GM23338 (cell line): ENCODE measurements around the gene NACAD. TPM values are rescaled to one million over a fixed set of nuclear protein-coding genes. Genes with fewer than 3 reads are reported as not detected.

ENCODE experiments used
- ATAC-seq: fragments of 200-7000 bp; cut with Tn5 transposase; 3 replicates; pipeline ENCODE4 v1.9.1; 2020
- DNase-seq: peaks from one replicate; pipeline ENCODE4 v3.0.0-alpha.2; 2015; ENCODE audit warnings: low spot score
- H2AFZ ChIP-seq: fragments of 200-600 bp; sonication (generic); 2 replicates; pipeline ENCODE4 v1.8.0; 2016; ENCODE audit warnings: antibody characterized with exemption, mild to moderate bottlenecking, moderate library complexity
- H3F3A ChIP-seq: fragments of 200-600 bp; sonication (generic); replicated peaks from 2 replicates; pipeline ENCODE4 v1.8.0; 2017; ENCODE audit warnings: antibody characterized with exemption, mixed run types, low read depth
- H3K27ac ChIP-seq: fragments of 200-600 bp; sonication (generic); 2 replicates; pipeline ENCODE4 v1.6.1; 2016; ENCODE audit warnings: low read depth
- H3K27me3 ChIP-seq: fragments of 200-600 bp; sonication (generic); 2 replicates; pipeline ENCODE4 v1.8.0; 2016; ENCODE audit warnings: mild to moderate bottlenecking, mixed run types, moderate library complexity; ENCODE audit not compliant: insufficient read depth
- H3K36me3 ChIP-seq: fragments of 200-600 bp; sonication (generic); 2 replicates; pipeline ENCODE4 v1.8.0; 2016; ENCODE audit warnings: mild to moderate bottlenecking; ENCODE audit not compliant: insufficient read depth
- H3K4me1 ChIP-seq: fragments of 200-600 bp; sonication (generic); 2 replicates; pipeline ENCODE4 v1.8.0; 2016; ENCODE audit warnings: mild to moderate bottlenecking, moderate library complexity; ENCODE audit not compliant: insufficient read depth
- H3K4me2 ChIP-seq: fragments of 200-600 bp; sonication (generic); 2 replicates; pipeline ENCODE4 v1.7.1; 2017; ENCODE audit warnings: mixed run types
- H3K4me3 ChIP-seq: fragments of 200-600 bp; sonication (generic); 2 replicates; pipeline ENCODE4 v1.6.1; 2016; ENCODE audit warnings: mixed run types
- H3K79me2 ChIP-seq: fragments of 200-600 bp; sonication (generic); replicated peaks from 2 replicates; pipeline ENCODE4 v1.8.0; 2017; ENCODE audit warnings: mild to moderate bottlenecking; ENCODE audit not compliant: insufficient read depth
- H3K9me2 ChIP-seq: fragments of 200-600 bp; sonication (generic); 2 replicates; pipeline ENCODE4 v1.8.0; 2017; ENCODE audit not compliant: insufficient read depth
- H4K20me1 ChIP-seq: fragments of 200-600 bp; sonication (generic); replicated peaks from 2 replicates; pipeline ENCODE4 v1.8.0; 2017; ENCODE audit warnings: mild to moderate bottlenecking; ENCODE audit not compliant: insufficient read depth
- H3K27ac Mint-ChIP-seq: 2 replicates; pipeline ENCODE4 v1.8.0; 2020; ENCODE audit warnings: inconsistent platforms, mild to moderate bottlenecking, moderate library complexity, mixed read lengths
- H3K27me3 Mint-ChIP-seq: 3 replicates; pipeline ENCODE4 v1.8.0; 2022; ENCODE audit warnings: low read depth, mild to moderate bottlenecking, moderate library complexity, mixed read lengths, inconsistent platforms; ENCODE audit not compliant: insufficient read depth, poor library complexity
- H3K36me3 Mint-ChIP-seq: 3 replicates; pipeline ENCODE4 v1.8.0; 2021; ENCODE audit warnings: low read depth, mild to moderate bottlenecking, inconsistent platforms, moderate library complexity, mixed read lengths
- H3K4me1 Mint-ChIP-seq: 3 replicates; pipeline ENCODE4 v1.8.0; 2020; ENCODE audit warnings: mild to moderate bottlenecking, inconsistent platforms, mixed read lengths
- H3K4me3 Mint-ChIP-seq: 3 replicates; pipeline ENCODE4 v1.8.0; 2021; ENCODE audit warnings: moderate library complexity, mild to moderate bottlenecking, inconsistent platforms, mixed read lengths
- H3K9me3 Mint-ChIP-seq: 3 replicates; pipeline ENCODE4 v1.8.0; 2020; ENCODE audit warnings: moderate library complexity, mild to moderate bottlenecking, inconsistent platforms, mixed read lengths
- CREB1 ChIP-seq: fragments of 250-450 bp; sonication (Bioruptor Pico); IDR thresholded peaks from 2 replicates; pipeline ENCODE4 v1.5.0; 2020; ENCODE audit warnings: low read depth, mild to moderate bottlenecking, moderate library complexity
- EZH2 ChIP-seq: fragments of 200-600 bp; sonication (generic); IDR thresholded peaks from one replicate; pipeline ENCODE4 v1.8.0; 2017; ENCODE audit warnings: antibody characterized with exemption, mild to moderate bottlenecking, low read depth; ENCODE audit not compliant: unreplicated experiment
- EZH2phosphoT487 ChIP-seq: fragments of 200-600 bp; sonication (generic); IDR thresholded peaks from one replicate; pipeline ENCODE4 v1.8.1; 2018; ENCODE audit warnings: antibody characterized with exemption; ENCODE audit not compliant: unreplicated experiment
- JUNB ChIP-seq: IDR thresholded peaks from one replicate; pipeline ENCODE4 v1.6.1; 2016; ENCODE audit warnings: antibody characterized with exemption; ENCODE audit not compliant: unreplicated experiment
- NANOG ChIP-seq: IDR thresholded peaks from 2 replicates; pipeline ENCODE4 v1.6.1; 2016; ENCODE audit warnings: antibody characterized with exemption, borderline replicate concordance
- POLR2AphosphoS5 ChIP-seq: IDR thresholded peaks from 2 replicates; pipeline ENCODE4 v1.6.1; 2016; ENCODE audit warnings: antibody characterized with exemption, low read depth
- STAT1 ChIP-seq: IDR thresholded peaks from one replicate; pipeline ENCODE4 v1.6.1; 2016; ENCODE audit warnings: antibody characterized with exemption; ENCODE audit not compliant: unreplicated experiment
- ZNF114 ChIP-seq: fragments of 250-450 bp; sonication (Bioruptor Pico); IDR thresholded peaks from 2 replicates; pipeline ENCODE4 v1.5.0; 2020; ENCODE audit warnings: mild to moderate bottlenecking, moderate library complexity
- ZNF331 ChIP-seq: fragments of 250-450 bp; sonication (Bioruptor Pico); IDR thresholded peaks from 2 replicates; pipeline ENCODE4 v1.5.0; 2020; ENCODE audit warnings: low read depth, mild to moderate bottlenecking, moderate library complexity
- polyA plus RNA-seq: library from polyadenylated mRNA; unstranded; fragments of >200 nt; fragmentation: Nextera tagmentation; extraction: Ambion mirVana; gene quantifications from 2 replicates; pipeline ENCODE4 v1.2.1, GENCODE V29; 2016
- total RNA-seq: library from RNA; depleted of rRNA; stranded (reverse); fragments of >200 nt; shearing (Covaris generic); gene quantifications from 2 replicates; pipeline ENCODE4 v1.2.3, GENCODE V29; 2014
- TF ChIP-seq, protein P1 (sequence below): IDR thresholded peaks from 2 replicates; pipeline ENCODE4 v1.6.1; 2016; ENCODE audit warnings: antibody characterized with exemption
- TF ChIP-seq, protein P2 (sequence below): fragments of 250-450 bp; sonication (Bioruptor Pico); IDR thresholded peaks from 2 replicates; pipeline ENCODE4 v1.5.0; 2020; ENCODE audit warnings: mild to moderate bottlenecking, moderate library complexity
- TF ChIP-seq, protein P3 (sequence below): IDR thresholded peaks from one replicate; pipeline ENCODE4 v1.6.1; 2018; ENCODE audit warnings: antibody characterized with exemption; ENCODE audit not compliant: unreplicated experiment
- TF ChIP-seq, protein P4 (sequence below), 2 experiments: fragments of 200-600 bp in 1 of 2; sonication (generic) in 1 of 2; conservative IDR thresholded peaks; 2 replicates each; pipeline versions ENCODE4 v1.5.1 to v1.6.1; 2016 to 2017; ENCODE audit warnings: antibody characterized with exemption in 2 of 2, low read depth in 2 of 2, mild to moderate bottlenecking in 2 of 2, moderate library complexity in 1 of 2

Gene NACAD
- total and polyA plus RNA-seq, 2 experiments from 2014 or later = 6.1 to 11.2 TPM

DNA sequence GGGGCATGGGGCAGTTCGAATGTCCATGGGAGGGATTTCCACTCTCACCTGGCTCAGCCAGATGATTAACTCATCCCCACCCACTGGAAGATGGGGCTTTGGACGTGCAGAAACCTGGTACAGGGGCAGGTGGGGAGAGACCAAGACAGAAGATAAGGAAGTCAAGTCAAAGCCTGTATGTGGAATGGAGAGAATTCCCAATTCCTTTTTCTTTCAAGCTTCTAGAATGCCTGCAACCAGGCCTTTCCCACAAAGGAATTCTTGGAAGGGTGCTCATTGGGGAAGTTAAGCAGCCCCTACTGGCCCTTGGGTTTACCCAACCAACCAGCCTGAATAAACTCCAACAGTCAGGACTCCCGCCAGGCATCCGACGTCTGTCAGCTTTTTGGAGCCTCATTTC is 49.7 kb downstream of the NACAD start (continued):
- no peak for TF ChIP-seq ZNF114 (CRISPR knock-in tag)
- TF ChIP-seq JUNB = no peak
- no peak for TF ChIP-seq STAT1
- no peak for TF ChIP-seq EZH2

DNA sequence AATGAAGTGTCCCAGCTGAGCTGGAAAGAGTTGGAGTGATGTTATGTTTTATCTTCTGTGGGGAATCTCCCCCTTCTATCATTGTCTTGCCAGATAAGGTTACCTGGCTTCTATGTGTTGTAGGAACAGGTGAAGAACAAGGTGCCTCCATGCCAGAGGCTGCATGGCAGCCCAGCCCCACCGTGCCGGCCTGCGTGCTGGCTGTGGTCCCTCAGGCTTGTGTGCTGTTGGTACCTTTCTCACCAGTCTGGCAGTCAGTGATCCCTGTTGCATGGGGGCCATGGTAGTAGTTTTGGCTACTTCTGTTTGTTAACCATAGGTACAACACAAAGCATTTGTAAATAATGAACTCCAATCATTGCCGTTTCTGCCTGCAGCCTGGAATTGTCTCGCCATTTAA is 50.9 kb downstream of the NACAD start:
- Mint-ChIP-seq H3K4me3 (no peak overlapping the region), H3K36me3 (peaks cover 25% of the 10 kb centered on the region), H3K9me3 (no peaks in the 10 kb centered on the region), H3K4me1 (peaks cover 19% of the 10 kb centered on the region), H3K27me3 (peaks cover 4% of the 10 kb centered on the region), H3K27ac (no peak overlapping the region)
- Histone ChIP-seq H3K4me1 (peaks cover 7% of the 10 kb centered on the region; the same call in 1 of the 2 replicates), H3K36me3 (peaks cover 4% of the 10 kb centered on the region; the same call in 1 of the 2 replicates), H4K20me1 (peaks cover 4% of the 10 kb centered on the region), H3K4me3 (no peak overlapping the region), H3K4me2 (no peak overlapping the region), H2AFZ (no peak overlapping the region), H3K27ac (no peak overlapping the region), H3F3A (no peaks in the 10 kb centered on the region), H3K9me2 (no peaks in the 10 kb centered on the region), H3K27me3 (no peaks in the 10 kb centered on the region), H3K79me2 (peaks cover 43% of the 10 kb centered on the region)
- ATAC-seq = no peak
- no peak for DNase-seq
- TF ChIP-seq CREB1 (CRISPR knock-in tag) (no peak), POLR2AphosphoS5 (no peak), ZNF331 (CRISPR knock-in tag) (no peak), ZNF114 (CRISPR knock-in tag) (no peak), EZH2phosphoT487 (no peak), STAT1 (no peak), NANOG (no peak), JUNB (no peak)
- TF ChIP-seq, protein P1, sequence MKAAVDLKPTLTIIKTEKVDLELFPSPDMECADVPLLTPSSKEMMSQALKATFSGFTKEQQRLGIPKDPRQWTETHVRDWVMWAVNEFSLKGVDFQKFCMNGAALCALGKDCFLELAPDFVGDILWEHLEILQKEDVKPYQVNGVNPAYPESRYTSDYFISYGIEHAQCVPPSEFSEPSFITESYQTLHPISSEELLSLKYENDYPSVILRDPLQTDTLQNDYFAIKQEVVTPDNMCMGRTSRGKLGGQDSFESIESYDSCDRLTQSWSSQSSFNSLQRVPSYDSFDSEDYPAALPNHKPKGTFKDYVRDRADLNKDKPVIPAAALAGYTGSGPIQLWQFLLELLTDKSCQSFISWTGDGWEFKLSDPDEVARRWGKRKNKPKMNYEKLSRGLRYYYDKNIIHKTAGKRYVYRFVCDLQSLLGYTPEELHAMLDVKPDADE = no peak
- TF ChIP-seq, protein P2, sequence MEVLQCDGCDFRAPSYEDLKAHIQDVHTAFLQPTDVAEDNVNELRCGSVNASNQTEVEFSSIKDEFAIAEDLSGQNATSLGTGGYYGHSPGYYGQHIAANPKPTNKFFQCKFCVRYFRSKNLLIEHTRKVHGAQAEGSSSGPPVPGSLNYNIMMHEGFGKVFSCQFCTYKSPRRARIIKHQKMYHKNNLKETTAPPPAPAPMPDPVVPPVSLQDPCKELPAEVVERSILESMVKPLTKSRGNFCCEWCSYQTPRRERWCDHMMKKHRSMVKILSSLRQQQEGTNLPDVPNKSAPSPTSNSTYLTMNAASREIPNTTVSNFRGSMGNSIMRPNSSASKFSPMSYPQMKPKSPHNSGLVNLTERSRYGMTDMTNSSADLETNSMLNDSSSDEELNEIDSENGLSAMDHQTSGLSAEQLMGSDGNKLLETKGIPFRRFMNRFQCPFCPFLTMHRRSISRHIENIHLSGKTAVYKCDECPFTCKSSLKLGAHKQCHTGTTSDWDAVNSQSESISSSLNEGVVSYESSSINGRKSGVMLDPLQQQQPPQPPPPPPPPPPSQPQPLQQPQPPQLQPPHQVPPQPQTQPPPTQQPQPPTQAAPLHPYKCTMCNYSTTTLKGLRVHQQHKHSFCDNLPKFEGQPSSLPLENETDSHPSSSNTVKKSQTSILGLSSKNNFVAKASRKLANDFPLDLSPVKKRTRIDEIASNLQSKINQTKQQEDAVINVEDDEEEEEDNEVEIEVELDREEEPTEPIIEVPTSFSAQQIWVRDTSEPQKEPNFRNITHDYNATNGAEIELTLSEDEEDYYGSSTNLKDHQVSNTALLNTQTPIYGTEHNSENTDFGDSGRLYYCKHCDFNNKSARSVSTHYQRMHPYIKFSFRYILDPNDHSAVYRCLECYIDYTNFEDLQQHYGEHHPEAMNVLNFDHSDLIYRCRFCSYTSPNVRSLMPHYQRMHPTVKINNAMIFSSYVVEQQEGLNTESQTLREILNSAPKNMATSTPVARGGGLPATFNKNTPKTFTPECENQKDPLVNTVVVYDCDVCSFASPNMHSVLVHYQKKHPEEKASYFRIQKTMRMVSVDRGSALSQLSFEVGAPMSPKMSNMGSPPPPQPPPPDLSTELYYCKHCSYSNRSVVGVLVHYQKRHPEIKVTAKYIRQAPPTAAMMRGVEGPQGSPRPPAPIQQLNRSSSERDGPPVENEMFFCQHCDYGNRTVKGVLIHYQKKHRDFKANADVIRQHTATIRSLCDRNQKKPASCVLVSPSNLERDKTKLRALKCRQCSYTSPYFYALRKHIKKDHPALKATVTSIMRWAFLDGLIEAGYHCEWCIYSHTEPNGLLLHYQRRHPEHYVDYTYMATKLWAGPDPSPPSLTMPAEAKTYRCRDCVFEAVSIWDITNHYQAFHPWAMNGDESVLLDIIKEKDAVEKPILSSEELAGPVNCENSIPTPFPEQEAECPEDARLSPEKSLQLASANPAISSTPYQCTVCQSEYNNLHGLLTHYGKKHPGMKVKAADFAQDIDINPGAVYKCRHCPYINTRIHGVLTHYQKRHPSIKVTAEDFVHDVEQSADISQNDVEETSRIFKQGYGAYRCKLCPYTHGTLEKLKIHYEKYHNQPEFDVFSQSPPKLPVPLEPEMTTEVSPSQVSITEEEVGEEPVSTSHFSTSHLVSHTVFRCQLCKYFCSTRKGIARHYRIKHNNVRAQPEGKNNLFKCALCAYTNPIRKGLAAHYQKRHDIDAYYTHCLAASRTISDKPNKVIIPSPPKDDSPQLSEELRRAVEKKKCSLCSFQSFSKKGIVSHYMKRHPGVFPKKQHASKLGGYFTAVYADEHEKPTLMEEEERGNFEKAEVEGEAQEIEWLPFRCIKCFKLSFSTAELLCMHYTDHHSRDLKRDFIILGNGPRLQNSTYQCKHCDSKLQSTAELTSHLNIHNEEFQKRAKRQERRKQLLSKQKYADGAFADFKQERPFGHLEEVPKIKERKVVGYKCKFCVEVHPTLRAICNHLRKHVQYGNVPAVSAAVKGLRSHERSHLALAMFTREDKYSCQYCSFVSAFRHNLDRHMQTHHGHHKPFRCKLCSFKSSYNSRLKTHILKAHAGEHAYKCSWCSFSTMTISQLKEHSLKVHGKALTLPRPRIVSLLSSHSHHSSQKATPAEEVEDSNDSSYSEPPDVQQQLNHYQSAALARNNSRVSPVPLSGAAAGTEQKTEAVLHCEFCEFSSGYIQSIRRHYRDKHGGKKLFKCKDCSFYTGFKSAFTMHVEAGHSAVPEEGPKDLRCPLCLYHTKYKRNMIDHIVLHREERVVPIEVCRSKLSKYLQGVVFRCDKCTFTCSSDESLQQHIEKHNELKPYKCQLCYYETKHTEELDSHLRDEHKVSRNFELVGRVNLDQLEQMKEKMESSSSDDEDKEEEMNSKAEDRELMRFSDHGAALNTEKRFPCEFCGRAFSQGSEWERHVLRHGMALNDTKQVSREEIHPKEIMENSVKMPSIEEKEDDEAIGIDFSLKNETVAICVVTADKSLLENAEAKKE (CRISPR knock-in tag) = no peak
- TF ChIP-seq, protein P3, sequence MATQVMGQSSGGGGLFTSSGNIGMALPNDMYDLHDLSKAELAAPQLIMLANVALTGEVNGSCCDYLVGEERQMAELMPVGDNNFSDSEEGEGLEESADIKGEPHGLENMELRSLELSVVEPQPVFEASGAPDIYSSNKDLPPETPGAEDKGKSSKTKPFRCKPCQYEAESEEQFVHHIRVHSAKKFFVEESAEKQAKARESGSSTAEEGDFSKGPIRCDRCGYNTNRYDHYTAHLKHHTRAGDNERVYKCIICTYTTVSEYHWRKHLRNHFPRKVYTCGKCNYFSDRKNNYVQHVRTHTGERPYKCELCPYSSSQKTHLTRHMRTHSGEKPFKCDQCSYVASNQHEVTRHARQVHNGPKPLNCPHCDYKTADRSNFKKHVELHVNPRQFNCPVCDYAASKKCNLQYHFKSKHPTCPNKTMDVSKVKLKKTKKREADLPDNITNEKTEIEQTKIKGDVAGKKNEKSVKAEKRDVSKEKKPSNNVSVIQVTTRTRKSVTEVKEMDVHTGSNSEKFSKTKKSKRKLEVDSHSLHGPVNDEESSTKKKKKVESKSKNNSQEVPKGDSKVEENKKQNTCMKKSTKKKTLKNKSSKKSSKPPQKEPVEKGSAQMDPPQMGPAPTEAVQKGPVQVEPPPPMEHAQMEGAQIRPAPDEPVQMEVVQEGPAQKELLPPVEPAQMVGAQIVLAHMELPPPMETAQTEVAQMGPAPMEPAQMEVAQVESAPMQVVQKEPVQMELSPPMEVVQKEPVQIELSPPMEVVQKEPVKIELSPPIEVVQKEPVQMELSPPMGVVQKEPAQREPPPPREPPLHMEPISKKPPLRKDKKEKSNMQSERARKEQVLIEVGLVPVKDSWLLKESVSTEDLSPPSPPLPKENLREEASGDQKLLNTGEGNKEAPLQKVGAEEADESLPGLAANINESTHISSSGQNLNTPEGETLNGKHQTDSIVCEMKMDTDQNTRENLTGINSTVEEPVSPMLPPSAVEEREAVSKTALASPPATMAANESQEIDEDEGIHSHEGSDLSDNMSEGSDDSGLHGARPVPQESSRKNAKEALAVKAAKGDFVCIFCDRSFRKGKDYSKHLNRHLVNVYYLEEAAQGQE = no peak
- TF ChIP-seq, protein P4, sequence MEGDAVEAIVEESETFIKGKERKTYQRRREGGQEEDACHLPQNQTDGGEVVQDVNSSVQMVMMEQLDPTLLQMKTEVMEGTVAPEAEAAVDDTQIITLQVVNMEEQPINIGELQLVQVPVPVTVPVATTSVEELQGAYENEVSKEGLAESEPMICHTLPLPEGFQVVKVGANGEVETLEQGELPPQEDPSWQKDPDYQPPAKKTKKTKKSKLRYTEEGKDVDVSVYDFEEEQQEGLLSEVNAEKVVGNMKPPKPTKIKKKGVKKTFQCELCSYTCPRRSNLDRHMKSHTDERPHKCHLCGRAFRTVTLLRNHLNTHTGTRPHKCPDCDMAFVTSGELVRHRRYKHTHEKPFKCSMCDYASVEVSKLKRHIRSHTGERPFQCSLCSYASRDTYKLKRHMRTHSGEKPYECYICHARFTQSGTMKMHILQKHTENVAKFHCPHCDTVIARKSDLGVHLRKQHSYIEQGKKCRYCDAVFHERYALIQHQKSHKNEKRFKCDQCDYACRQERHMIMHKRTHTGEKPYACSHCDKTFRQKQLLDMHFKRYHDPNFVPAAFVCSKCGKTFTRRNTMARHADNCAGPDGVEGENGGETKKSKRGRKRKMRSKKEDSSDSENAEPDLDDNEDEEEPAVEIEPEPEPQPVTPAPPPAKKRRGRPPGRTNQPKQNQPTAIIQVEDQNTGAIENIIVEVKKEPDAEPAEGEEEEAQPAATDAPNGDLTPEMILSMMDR (conservative IDR thresholded peaks at IDR 0.05; ENCODE audit: low read depth in 2 of 2) = no peak
